ENCODE results near the gene RIT2.

GRCh38 chr18:43068781-43069180, 46.7 kb downstream of the RIT2 start:
- TF ChIP-seq CTCF (IDR thresholded peaks at IDR 0.05 in 8 of 11, conservative IDR thresholded peaks at IDR 0.05 in 3 of 11) (no peak), POLR2A (IDR thresholded peaks at IDR 0.05) (no peak)

All from spleen (tissue), 7 donors.